Karpas-422 (cell line): ENCODE results near the gene OXSR1. TPM values are rescaled to one million over a fixed set of nuclear protein-coding genes. Genes with fewer than 3 reads are reported as not detected.

Experiments used
- DNase-seq: peaks from one replicate; pipeline ENCODE4 v3.0.0-alpha.2; 2015
- H2AFZ ChIP-seq: fragments of 200-600 bp; sonication (generic); 2 replicates; pipeline ENCODE4 v1.6.1; 2014; ENCODE audit warnings: antibody characterized with exemption, low read length, mixed read lengths
- H3K27ac ChIP-seq: fragments of 200-600 bp; sonication (generic); 2 replicates; pipeline ENCODE4 v1.5.1; 2014; ENCODE audit warnings: mild to moderate bottlenecking, low read length, moderate library complexity
- H3K27me3 ChIP-seq: fragments of 200-600 bp; sonication (generic); 2 replicates; pipeline ENCODE4 v1.6.1; 2014; ENCODE audit warnings: low read length, mixed read lengths
- H3K36me3 ChIP-seq: fragments of 200-600 bp; sonication (generic); 2 replicates; pipeline ENCODE4 v1.6.1; 2014; ENCODE audit warnings: low read length, mixed read lengths; ENCODE audit not compliant: insufficient read depth
- H3K4me1 ChIP-seq: fragments of 200-600 bp; sonication (generic); 2 replicates; pipeline ENCODE4 v1.6.1; 2014; ENCODE audit warnings: mild to moderate bottlenecking, low read length, mixed read lengths
- H3K4me2 ChIP-seq: fragments of 200-600 bp; sonication (generic); 2 replicates; pipeline ENCODE4 v1.6.1; 2014; ENCODE audit warnings: low read length, low read depth, mild to moderate bottlenecking; ENCODE audit not compliant: poor library complexity, severe bottlenecking
- H3K4me3 ChIP-seq: fragments of 200-600 bp; sonication (generic); 2 replicates; pipeline ENCODE4 v1.5.1; 2014; ENCODE audit warnings: mild to moderate bottlenecking, antibody characterized with exemption, low read length, mixed read lengths
- H3K79me2 ChIP-seq: fragments of 200-600 bp; sonication (generic); 2 replicates; pipeline ENCODE4 v1.6.1; 2014; ENCODE audit warnings: mild to moderate bottlenecking, low read length, mixed read lengths
- H3K9ac ChIP-seq: fragments of 200-600 bp; sonication (generic); 2 replicates; pipeline ENCODE4 v1.6.0; 2014; ENCODE audit warnings: low read length
- H3K9me2 ChIP-seq: fragments of 200-600 bp; sonication (generic), shearing (Covaris generic); replicated peaks from 2 replicates; pipeline ENCODE4 v1.6.0; 2014; ENCODE audit warnings: mild to moderate bottlenecking, low read length, moderate library complexity; ENCODE audit not compliant: insufficient read depth
- H3K9me3 ChIP-seq: fragments of 300-700, 200-600 bp; sonication (generic); 2 replicates; pipeline ENCODE4 v1.6.1; 2014; ENCODE audit warnings: low read length, mixed read lengths
- H4K20me1 ChIP-seq: fragments of 200-600 bp; sonication (generic); 2 replicates; pipeline ENCODE4 v1.6.1; 2014; ENCODE audit warnings: mild to moderate bottlenecking, antibody characterized with exemption, low read length, low read depth; ENCODE audit not compliant: insufficient read depth
- total RNA-seq: library from RNA; depleted of rRNA; stranded (reverse); fragments of >200 nt; shearing (Covaris generic); gene quantifications from 2 replicates; pipeline ENCODE4 v1.2.3, GENCODE V29; 2014; ENCODE audit warnings: low replicate concordance

The OXSR1 gene
- total RNA-seq, 1 experiment from 2014 or later, result 55.3 TPM

- Histone ChIP-seq H3K36me3 (no peaks in the 10 kb centered on the region; the same call in 1 of the 2 replicates), H3K9me2 (no peaks in the 10 kb centered on the region), H3K27ac (no peak overlapping the region), H2AFZ (peak overlapping the region; percentile 49; the same call in 1 of the 2 replicates), H3K27me3 (no peaks in the 10 kb centered on the region), H4K20me1 (peaks cover 3% of the 10 kb centered on the region; the same call in 1 of the 2 replicates), H3K4me1 (peaks cover 28% of the 10 kb centered on the region), H3K79me2 (peaks cover 29% of the 10 kb centered on the region), H3K9me3 (no peaks in the 10 kb centered on the region), H3K9ac (no peak overlapping the region), H3K4me3 (peak overlapping the region; percentile 89; the same call in 1 of the 2 replicates), H3K4me2 (peak overlapping the region; percentile 68)
- peak; percentile 76 for DNase-seq
These were observed 2.1 kb upstream of the OXSR1 start for GRCh38 chr3:38163117-38163840.

- Histone ChIP-seq H3K27me3 (no peaks in the 10 kb centered on the region), H3K4me3 (peak overlapping the region; percentile 89), H3K4me2 (peak overlapping the region; percentile 68), H2AFZ (0 out of 2 replicates have a peak overlapping the region, but pooled peaks have one; percentile 32), H3K27ac (peak overlapping the region; percentile 31), H4K20me1 (peaks cover 3% of the 10 kb centered on the region; the same call in 1 of the 2 replicates), H3K9me2 (no peaks in the 10 kb centered on the region), H3K9ac (peak overlapping the region; percentile 66), H3K9me3 (no peaks in the 10 kb centered on the region), H3K36me3 (peaks cover 4% of the 10 kb centered on the region; the same call in 1 of the 2 replicates), H3K4me1 (peaks cover 36% of the 10 kb centered on the region), H3K79me2 (peaks cover 36% of the 10 kb centered on the region)
- no peak for DNase-seq
These were observed 1.3 kb upstream of the OXSR1 start for GRCh38 chr3:38163841-38164642.

- H3K36me3 ChIP-seq, result peaks cover 4% of the 10 kb centered on the region; the same call in 1 of the 2 replicates
- peak overlapping the region; percentile 89 for H3K4me3 ChIP-seq
- H3K4me2 ChIP-seq, result peak overlapping the region; percentile 68
- no peaks in the 10 kb centered on the region for H3K9me2 ChIP-seq
- DNase-seq, result no peak
- H2AFZ ChIP-seq, result peak overlapping the region; percentile 10; the same call in 1 of the 2 replicates
- peaks cover 37% of the 10 kb centered on the region for H3K4me1 ChIP-seq
- peak overlapping the region; percentile 66 for H3K9ac ChIP-seq
- peak overlapping the region; percentile 31 for H3K27ac ChIP-seq
- H3K79me2 ChIP-seq, result peaks cover 42% of the 10 kb centered on the region
- no peaks in the 10 kb centered on the region for H3K27me3 ChIP-seq
- H3K9me3 ChIP-seq, result no peaks in the 10 kb centered on the region
- peaks cover 3% of the 10 kb centered on the region; the same call in 1 of the 2 replicates for H4K20me1 ChIP-seq
These were observed 740 bp upstream of the OXSR1 start for GRCh38 chr3:38164643-38164951.

- Histone ChIP-seq H2AFZ (no peak overlapping the region), H3K4me1 (peaks cover 42% of the 10 kb centered on the region), H3K79me2 (peaks cover 54% of the 10 kb centered on the region), H3K36me3 (peaks cover 4% of the 10 kb centered on the region; the same call in 1 of the 2 replicates), H3K27ac (peak overlapping the region; percentile 79), H3K4me3 (peak overlapping the region; percentile 89), H3K4me2 (peak overlapping the region; percentile 68), H3K9me2 (no peaks in the 10 kb centered on the region), H4K20me1 (peaks cover 8% of the 10 kb centered on the region; the same call in 1 of the 2 replicates), H3K9ac (peak overlapping the region; percentile 92), H3K9me3 (no peaks in the 10 kb centered on the region), H3K27me3 (no peaks in the 10 kb centered on the region)
- peak; percentile 72 for DNase-seq
These were observed 518 bp downstream of the OXSR1 start for GRCh38 chr3:38165722-38166387.

GRCh38 chr3:38167591-38167990, 2.3 kb downstream of the OXSR1 start:
- H3K79me2 ChIP-seq, result peaks cover 71% of the 10 kb centered on the region

GRCh38 chr3:38168151-38169026, 3.1 kb downstream of the OXSR1 start:
- peaks cover 67% of the 10 kb centered on the region for H3K4me1 ChIP-seq
- H2AFZ ChIP-seq, result no peak overlapping the region

More at GRCh38 chr3:38167591-38167990, 2.3 kb downstream of the OXSR1 start:
- DNase-seq, result no peak
- Histone ChIP-seq H4K20me1 (peaks cover 19% of the 10 kb centered on the region), H3K4me2 (peak overlapping the region; percentile 68), H3K27me3 (no peaks in the 10 kb centered on the region), H3K9me2 (no peaks in the 10 kb centered on the region), H3K4me3 (peak overlapping the region; percentile 89), H3K9ac (peak overlapping the region; percentile 58), H3K4me1 (peaks cover 60% of the 10 kb centered on the region), H3K27ac (peak overlapping the region; percentile 40), H3K36me3 (peaks cover 4% of the 10 kb centered on the region; the same call in 1 of the 2 replicates), H3K9me3 (no peaks in the 10 kb centered on the region), H2AFZ (no peak overlapping the region)

GRCh38 chr3:38169027-38169317, 3.6 kb downstream of the OXSR1 start:
- H2AFZ ChIP-seq, result no peak overlapping the region
- no peaks in the 10 kb centered on the region for H3K9me2 ChIP-seq
- H3K4me3 ChIP-seq, result no peak overlapping the region
- no peak for DNase-seq
- no peak overlapping the region for H3K9ac ChIP-seq
- H3K36me3 ChIP-seq, result peaks cover 4% of the 10 kb centered on the region; the same call in 1 of the 2 replicates
- peaks cover 23% of the 10 kb centered on the region for H4K20me1 ChIP-seq
- H3K27ac ChIP-seq, result peak overlapping the region; percentile 41; the same call in 1 of the 2 replicates
- peaks cover 85% of the 10 kb centered on the region for H3K79me2 ChIP-seq
- no peaks in the 10 kb centered on the region for H3K9me3 ChIP-seq
- H3K4me2 ChIP-seq, result no peak overlapping the region
- H3K27me3 ChIP-seq, result no peaks in the 10 kb centered on the region
- peaks cover 66% of the 10 kb centered on the region for H3K4me1 ChIP-seq

More at GRCh38 chr3:38168151-38169026, 3.1 kb downstream of the OXSR1 start:
- no peak overlapping the region for H3K9ac ChIP-seq
- no peaks in the 10 kb centered on the region for H3K9me2 ChIP-seq
- peak overlapping the region; percentile 68 for H3K4me2 ChIP-seq
- H3K27me3 ChIP-seq, result no peaks in the 10 kb centered on the region
- DNase-seq, result no peak
- peak overlapping the region; percentile 89; the same call in 1 of the 2 replicates for H3K4me3 ChIP-seq
- H3K9me3 ChIP-seq, result no peaks in the 10 kb centered on the region
- H3K36me3 ChIP-seq, result peaks cover 4% of the 10 kb centered on the region; the same call in 1 of the 2 replicates
- H3K79me2 ChIP-seq, result peaks cover 79% of the 10 kb centered on the region
- H3K27ac ChIP-seq, result peak overlapping the region; percentile 41; the same call in 1 of the 2 replicates
- peaks cover 23% of the 10 kb centered on the region for H4K20me1 ChIP-seq
